Lower leg skin (tissue), 3 donors: Measurements from ENCODE around the gene TMEM132D.

Experiments
- POLR2A ChIP-seq, 2 donors: fragments of 450-650 bp; IDR thresholded peaks; one replicate each; pipeline ENCODE4 v1.6.1; 2016 to 2017; ENCODE audit warnings: antibody characterized with exemption in 2 of 2, mild to moderate bottlenecking in 1 of 2, moderate library complexity in 1 of 2
- TF ChIP-seq, protein P1 (sequence below), 3 donors: fragments of 450-650 bp; IDR thresholded peaks; one replicate each; pipeline ENCODE4 v1.5.1; 2016; ENCODE audit warnings: antibody characterized with exemption in 3 of 3, mild to moderate bottlenecking in 3 of 3, moderate library complexity in 2 of 3

DNA sequence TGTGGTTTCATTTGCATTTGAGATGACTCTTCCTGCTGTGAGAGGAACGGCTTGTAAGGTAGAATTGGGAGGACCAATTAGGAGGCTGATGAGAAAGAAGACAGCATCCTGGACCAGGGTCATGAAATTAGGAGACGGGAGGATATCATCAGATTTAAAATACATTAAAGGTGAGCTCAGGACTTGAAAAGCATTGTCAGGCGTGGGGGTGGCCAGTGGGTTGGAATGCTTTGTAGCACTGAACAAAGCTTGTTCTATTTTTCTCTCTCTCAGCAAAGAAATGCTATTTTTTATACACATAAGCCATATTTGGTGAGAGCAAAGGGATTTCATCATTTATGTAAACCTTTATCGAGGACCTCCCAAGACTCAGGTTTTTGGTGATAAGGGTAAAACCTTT is 157.5 kb downstream of the TMEM132D start:
- TF ChIP-seq, protein P1, sequence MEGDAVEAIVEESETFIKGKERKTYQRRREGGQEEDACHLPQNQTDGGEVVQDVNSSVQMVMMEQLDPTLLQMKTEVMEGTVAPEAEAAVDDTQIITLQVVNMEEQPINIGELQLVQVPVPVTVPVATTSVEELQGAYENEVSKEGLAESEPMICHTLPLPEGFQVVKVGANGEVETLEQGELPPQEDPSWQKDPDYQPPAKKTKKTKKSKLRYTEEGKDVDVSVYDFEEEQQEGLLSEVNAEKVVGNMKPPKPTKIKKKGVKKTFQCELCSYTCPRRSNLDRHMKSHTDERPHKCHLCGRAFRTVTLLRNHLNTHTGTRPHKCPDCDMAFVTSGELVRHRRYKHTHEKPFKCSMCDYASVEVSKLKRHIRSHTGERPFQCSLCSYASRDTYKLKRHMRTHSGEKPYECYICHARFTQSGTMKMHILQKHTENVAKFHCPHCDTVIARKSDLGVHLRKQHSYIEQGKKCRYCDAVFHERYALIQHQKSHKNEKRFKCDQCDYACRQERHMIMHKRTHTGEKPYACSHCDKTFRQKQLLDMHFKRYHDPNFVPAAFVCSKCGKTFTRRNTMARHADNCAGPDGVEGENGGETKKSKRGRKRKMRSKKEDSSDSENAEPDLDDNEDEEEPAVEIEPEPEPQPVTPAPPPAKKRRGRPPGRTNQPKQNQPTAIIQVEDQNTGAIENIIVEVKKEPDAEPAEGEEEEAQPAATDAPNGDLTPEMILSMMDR (IDR thresholded peaks at IDR 0.05), result no peak
- no peak for TF ChIP-seq POLR2A (IDR thresholded peaks at IDR 0.05)
